AG09319 (cell line): Measurements from ENCODE around the gene ZNF580.

Experiments used
- DNase-seq: peaks from one replicate; pipeline ENCODE4 v3.0.0-alpha.2; 2010; ENCODE audit warnings: low read depth; ENCODE audit errors: extremely low read depth
- CTCF ChIP-seq: IDR thresholded peaks from 2 replicates; pipeline ENCODE4 v1.5.1; 2011; ENCODE audit warnings: low read depth, mild to moderate bottlenecking, inconsistent platforms, low read length, moderate library complexity

Gene ZNF580

GRCh38 chr19:55602104-55603001, 38.4 kb upstream of the ZNF580 start:
- DNase-seq = no peak
- no peak for TF ChIP-seq CTCF

GRCh38 chr19:55603115-55603514, 37.7 kb upstream of the ZNF580 start:
- TF ChIP-seq CTCF = no peak

GRCh38 chr19:55603581-55604292, 37.1 kb upstream of the ZNF580 start:
- no peak for TF ChIP-seq CTCF
- DNase-seq = no peak

More at GRCh38 chr19:55603115-55603514, 37.7 kb upstream of the ZNF580 start:
- no peak for DNase-seq

- no peak for TF ChIP-seq CTCF
- peak; percentile 89 for DNase-seq
Observed at GRCh38 chr19:55605207-55605636, 35.6 kb upstream of the ZNF580 start.

GRCh38 chr19:55605637-55606470, 34.9 kb upstream of the ZNF580 start, which contains the start of gene ZNF865:
ZNF865 (plus strand) TSS chr19:55605647; CDS start chr19:55613619, 7,972 bp downstream.
- DNase-seq = peak; percentile 65
- peak; percentile 78 for TF ChIP-seq CTCF

- no peak for DNase-seq
- no peak for TF ChIP-seq CTCF
Observed at GRCh38 chr19:55606471-55606787, 34.4 kb upstream of the ZNF580 start.
